HG02943 (cell line): ENCODE results near the gene DMWD.

Experiments used
- ATAC-seq: cut with Tn5 transposase; IDR thresholded peaks from one replicate; pipeline ENCODE4 v1.9.1; 2021; ENCODE audit warnings: mild to moderate bottlenecking, low read depth, moderate library complexity; ENCODE audit not compliant: unreplicated experiment

The DMWD gene

GRCh38 chr19:45790942-45791341 lies 1.7 kb downstream of the DMWD start:
- no peak for ATAC-seq

- ATAC-seq: no peak
Measured at GRCh38 chr19:45789035-45789786, 3.4 kb downstream of the DMWD start.

GRCh38 chr19:45786533-45786894 lies 6.1 kb downstream of the DMWD start:
- ATAC-seq: no peak

GRCh38 chr19:45785781-45786532 lies 6.7 kb downstream of the DMWD start:
- ATAC-seq: no peak

- ATAC-seq: no peak
Measured at GRCh38 chr19:45785097-45785496, 7.5 kb downstream of the DMWD start.

- ATAC-seq: no peak
Measured at GRCh38 chr19:45784096-45784495, 8.5 kb downstream of the DMWD start.

GRCh38 chr19:45782820-45783785 lies 9.5 kb downstream of the DMWD start:
- ATAC-seq: no peak

- no peak for ATAC-seq
Measured at GRCh38 chr19:45782162-45782691, 10.4 kb downstream of the DMWD start, which contains the start of gene DMPK. DMPK (minus strand) TSS chr19:45782490; CDS start chr19:45782352, 138 bp downstream.

GRCh38 chr19:45781214-45782161 lies 11.2 kb downstream of the DMWD start:
- no peak for ATAC-seq

GRCh38 chr19:45780448-45781213 lies 12.0 kb downstream of the DMWD start:
- no peak for ATAC-seq

- no peak for ATAC-seq
Measured at GRCh38 chr19:45780146-45780447, 12.5 kb downstream of the DMWD start.

- ATAC-seq: peak; percentile 82
Measured at GRCh38 chr19:45779231-45780145, 13.2 kb downstream of the DMWD start.

- no peak for ATAC-seq
Measured at GRCh38 chr19:45778010-45778661, 14.5 kb downstream of the DMWD start.

GRCh38 chr19:45777395-45777961 lies 15.2 kb downstream of the DMWD start:
- ATAC-seq: no peak

- no peak for ATAC-seq
Measured at GRCh38 chr19:45774765-45775164, 17.9 kb downstream of the DMWD start.

- ATAC-seq: no peak
Measured at GRCh38 chr19:45773384-45773783, 19.3 kb downstream of the DMWD start.

- ATAC-seq: no peak
Measured at GRCh38 chr19:45772912-45773311, 19.7 kb downstream of the DMWD start.
